SK-N-SH treated with all-trans-retinoic acid at 6 μM for 48 hours (cell line): Measurements from ENCODE around the gene MRTFA.

Source experiments
- ATAC-seq: fragments of 200-7000 bp; cut with Tn5 transposase; 3 replicates; pipeline ENCODE4 v1.9.1; 2020; ENCODE audit warnings: mild to moderate bottlenecking, moderate library complexity
- BACH2 ChIP-seq: fragments of 250-450 bp; sonication (Bioruptor Pico); IDR thresholded peaks from 2 replicates; pipeline ENCODE4 v1.9.0; 2021; ENCODE audit warnings: mild to moderate bottlenecking, borderline replicate concordance
- CREB5 ChIP-seq: fragments of 250-450 bp; sonication (Bioruptor Pico); IDR thresholded peaks from 2 replicates; pipeline ENCODE4 v1.5.1; 2020; ENCODE audit warnings: low read depth, mild to moderate bottlenecking, moderate library complexity
- ESRRG ChIP-seq: fragments of 250-450 bp; sonication (Bioruptor Pico); IDR thresholded peaks from 2 replicates; pipeline ENCODE4 v1.6.1; 2021; ENCODE audit warnings: mild to moderate bottlenecking
- GLIS3 ChIP-seq: fragments of 250-450 bp; sonication (Bioruptor Pico); IDR thresholded peaks from 2 replicates; pipeline ENCODE4 v1.5.0; 2020; ENCODE audit warnings: mild to moderate bottlenecking, moderate library complexity
- ISL1 ChIP-seq: fragments of 250-450 bp; sonication (Bioruptor Pico); IDR thresholded peaks from 2 replicates; pipeline ENCODE4 v2.1.2; 2022; ENCODE audit warnings: mild to moderate bottlenecking, moderate library complexity
- OSR1 ChIP-seq: fragments of 250-450 bp; sonication (Bioruptor Pico); IDR thresholded peaks from 2 replicates; pipeline ENCODE4 v1.8.0; 2022; ENCODE audit warnings: moderate library complexity, mild to moderate bottlenecking, inconsistent platforms
- PATZ1 ChIP-seq: fragments of 250-450 bp; sonication (Bioruptor Pico); IDR thresholded peaks from 2 replicates; pipeline ENCODE4 v1.8.0; 2020; ENCODE audit warnings: mild to moderate bottlenecking, moderate library complexity, borderline replicate concordance
- POU6F1 ChIP-seq: fragments of 250-450 bp; sonication (Bioruptor Pico); IDR thresholded peaks from 2 replicates; pipeline ENCODE4 v1.8.0; 2021; ENCODE audit warnings: low read depth, mild to moderate bottlenecking, moderate library complexity, borderline replicate concordance
- PPARA ChIP-seq: fragments of 250-450 bp; sonication (Bioruptor Pico); IDR thresholded peaks from 2 replicates; pipeline ENCODE4 v1.5.0; 2020; ENCODE audit warnings: mild to moderate bottlenecking, borderline replicate concordance
- RARB ChIP-seq: fragments of 250-450 bp; sonication (Bioruptor Pico); IDR thresholded peaks from 2 replicates; pipeline ENCODE4 v1.8.0; 2021; ENCODE audit warnings: mild to moderate bottlenecking, moderate library complexity
- SNAI2 ChIP-seq: fragments of 250-450 bp; sonication (Bioruptor Pico); IDR thresholded peaks from 2 replicates; pipeline ENCODE4 v1.5.0; 2020; ENCODE audit warnings: mild to moderate bottlenecking, moderate library complexity
- TOX ChIP-seq: fragments of 250-450 bp; sonication (Bioruptor Pico); IDR thresholded peaks from 2 replicates; pipeline ENCODE4 v1.8.0; 2021; ENCODE audit warnings: mild to moderate bottlenecking, moderate library complexity, borderline replicate concordance
- ZC3H10 ChIP-seq: fragments of 250-450 bp; sonication (Bioruptor Pico); IDR thresholded peaks from 2 replicates; pipeline ENCODE4 v1.5.1; 2021; ENCODE audit warnings: mild to moderate bottlenecking, moderate library complexity
- ZFP3 ChIP-seq: fragments of 250-450 bp; sonication (Bioruptor Pico); IDR thresholded peaks from 2 replicates; pipeline ENCODE4 v1.5.0; 2020; ENCODE audit warnings: mild to moderate bottlenecking, moderate library complexity
- ZNF565 ChIP-seq: fragments of 450-650 bp; formaldehyde crosslinking; conservative IDR thresholded peaks from 2 replicates; pipeline ENCODE4 v1.5.0; 2020; ENCODE audit warnings: low read depth, mild to moderate bottlenecking, moderate library complexity
- ZNF70 ChIP-seq: fragments of 450-650 bp; formaldehyde crosslinking; IDR thresholded peaks from 2 replicates; pipeline ENCODE4 v1.5.0; 2020; ENCODE audit warnings: mild to moderate bottlenecking, moderate library complexity
- ZNF8 ChIP-seq: fragments of 450-650 bp; formaldehyde crosslinking; IDR thresholded peaks from 2 replicates; pipeline ENCODE4 v1.5.0; 2020; ENCODE audit warnings: mild to moderate bottlenecking, moderate library complexity
- TF ChIP-seq, protein P1 (sequence below): fragments of 250-450 bp; sonication (Bioruptor Pico); IDR thresholded peaks from 2 replicates; pipeline ENCODE4 v1.5.0; 2020; ENCODE audit warnings: mild to moderate bottlenecking, moderate library complexity

Gene MRTFA

DNA sequence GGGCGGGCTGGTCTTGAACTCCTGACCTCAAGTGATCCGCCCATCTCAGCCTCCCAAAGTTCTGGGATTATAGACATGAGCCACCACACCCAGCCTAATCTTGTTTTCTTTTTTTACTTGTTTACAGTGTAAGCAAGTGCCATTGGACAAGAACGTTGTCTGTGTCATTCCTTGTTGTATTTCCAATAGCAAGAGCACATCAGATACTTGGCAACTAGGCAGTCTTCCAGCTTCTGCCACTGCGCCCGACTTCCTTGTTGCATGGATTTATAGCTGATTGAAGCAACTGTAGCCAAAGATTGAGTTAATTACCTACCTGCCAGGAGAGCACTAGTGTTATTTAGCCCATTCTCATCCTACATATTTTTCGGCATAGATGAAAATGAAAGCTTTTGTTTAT, 269.2 kb downstream of the MRTFA start:
- TF ChIP-seq TOX (CRISPR knock-in tag) (no peak), ZNF70 (CRISPR knock-in tag) (no peak), ZC3H10 (no peak), ZNF8 (no peak), POU6F1 (no peak), PPARA (CRISPR knock-in tag) (no peak), ZNF565 (CRISPR knock-in tag) (no peak), SNAI2 (CRISPR knock-in tag) (no peak), ZFP3 (CRISPR knock-in tag) (no peak), CREB5 (no peak), ESRRG (CRISPR knock-in tag) (no peak), OSR1 (no peak)
- TF ChIP-seq, protein P1, sequence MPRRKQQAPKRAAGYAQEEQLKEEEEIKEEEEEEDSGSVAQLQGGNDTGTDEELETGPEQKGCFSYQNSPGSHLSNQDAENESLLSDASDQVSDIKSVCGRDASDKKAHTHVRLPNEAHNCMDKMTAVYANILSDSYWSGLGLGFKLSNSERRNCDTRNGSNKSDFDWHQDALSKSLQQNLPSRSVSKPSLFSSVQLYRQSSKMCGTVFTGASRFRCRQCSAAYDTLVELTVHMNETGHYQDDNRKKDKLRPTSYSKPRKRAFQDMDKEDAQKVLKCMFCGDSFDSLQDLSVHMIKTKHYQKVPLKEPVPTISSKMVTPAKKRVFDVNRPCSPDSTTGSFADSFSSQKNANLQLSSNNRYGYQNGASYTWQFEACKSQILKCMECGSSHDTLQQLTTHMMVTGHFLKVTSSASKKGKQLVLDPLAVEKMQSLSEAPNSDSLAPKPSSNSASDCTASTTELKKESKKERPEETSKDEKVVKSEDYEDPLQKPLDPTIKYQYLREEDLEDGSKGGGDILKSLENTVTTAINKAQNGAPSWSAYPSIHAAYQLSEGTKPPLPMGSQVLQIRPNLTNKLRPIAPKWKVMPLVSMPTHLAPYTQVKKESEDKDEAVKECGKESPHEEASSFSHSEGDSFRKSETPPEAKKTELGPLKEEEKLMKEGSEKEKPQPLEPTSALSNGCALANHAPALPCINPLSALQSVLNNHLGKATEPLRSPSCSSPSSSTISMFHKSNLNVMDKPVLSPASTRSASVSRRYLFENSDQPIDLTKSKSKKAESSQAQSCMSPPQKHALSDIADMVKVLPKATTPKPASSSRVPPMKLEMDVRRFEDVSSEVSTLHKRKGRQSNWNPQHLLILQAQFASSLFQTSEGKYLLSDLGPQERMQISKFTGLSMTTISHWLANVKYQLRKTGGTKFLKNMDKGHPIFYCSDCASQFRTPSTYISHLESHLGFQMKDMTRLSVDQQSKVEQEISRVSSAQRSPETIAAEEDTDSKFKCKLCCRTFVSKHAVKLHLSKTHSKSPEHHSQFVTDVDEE = no peak
- no peak for ATAC-seq

DNA sequence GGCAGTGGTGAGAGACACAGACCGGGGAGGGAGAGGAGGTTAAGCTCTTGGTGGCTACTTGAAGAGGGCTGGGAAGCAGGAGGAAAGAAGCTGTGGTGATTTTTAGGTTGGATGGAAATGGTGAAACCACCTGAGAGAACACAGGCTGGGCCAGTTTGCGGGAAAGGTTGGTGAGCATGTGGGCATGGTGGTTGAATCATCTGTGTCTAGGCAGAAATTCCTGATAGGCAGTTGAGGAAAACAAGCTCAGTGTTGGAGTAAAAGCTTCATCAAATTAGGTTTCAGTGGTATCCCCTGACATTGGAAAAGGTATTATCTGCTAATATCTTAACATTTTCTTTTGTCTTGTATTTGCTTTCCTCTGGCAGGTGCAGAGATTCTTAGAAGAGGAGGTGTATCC, 270.5 kb downstream of the MRTFA start:
- ATAC-seq = no peak

More for the DNA sequence above, 270.5 kb downstream of the MRTFA start:
- TF ChIP-seq ZFP3 (CRISPR knock-in tag) (no peak), POU6F1 (no peak), RARB (no peak), ISL1 (no peak), PPARA (CRISPR knock-in tag) (no peak), CREB5 (no peak), ZNF8 (no peak), GLIS3 (CRISPR knock-in tag) (no peak), TOX (CRISPR knock-in tag) (no peak), PATZ1 (no peak), ZNF70 (CRISPR knock-in tag) (no peak), BACH2 (no peak), ESRRG (CRISPR knock-in tag) (no peak), SNAI2 (CRISPR knock-in tag) (no peak)
- TF ChIP-seq, protein P1 = no peak
